ENCODE measurements around the gene SCAND1.
"Not testable (repeated sequence)": the region's sequence is repeated elsewhere in the genome, so short reads cannot be mapped to it uniquely, and the experiment has no call there.

Gene SCAND1

DNA sequence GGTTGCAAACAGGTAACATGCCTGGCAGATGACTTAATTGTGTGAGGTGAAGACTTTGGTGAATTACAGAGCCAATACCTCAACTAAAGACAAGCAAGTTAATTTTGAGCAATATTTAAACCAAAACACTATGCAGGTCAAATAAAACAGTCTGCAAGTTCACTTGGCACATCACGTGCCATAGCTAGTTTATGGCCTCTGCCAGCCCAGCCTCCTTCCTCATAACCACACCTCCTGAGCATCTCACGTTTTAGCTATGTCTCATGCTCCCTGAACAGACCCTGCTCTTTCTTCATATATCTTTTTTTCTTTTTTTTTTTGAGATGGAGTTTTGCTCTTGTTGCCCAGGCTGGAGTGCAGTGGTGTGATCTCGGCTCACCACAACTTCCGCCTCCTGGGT lies 9.6 kb upstream of the SCAND1 start:
- Histone ChIP-seq H2BK120ac (ENCODE audit: insufficient read depth, low read length, poor library complexity) (no peak overlapping the region), H2AK5ac (ENCODE audit: low read length) (no peak overlapping the region), H3K18ac (ENCODE audit: low read length) (no peak overlapping the region), H4K8ac (ENCODE audit: low read depth, low read length) (no peak overlapping the region), H3K4me2 (ENCODE audit: low read length) (no peak overlapping the region), H3K4me1 (ENCODE audit: control insufficient read depth in 1 of 2, insufficient read depth in 2 of 2, low read length in 2 of 2) (peaks cover 0 to 3% of the 10 kb centered on the region in 2 experiments), H3K27me3 (ENCODE audit: insufficient read depth, low read length) (no peaks in the 10 kb centered on the region), H4K91ac (ENCODE audit: low read depth, low read length) (no peak overlapping the region), H3K27ac (ENCODE audit: low read depth, low read length) (no peak overlapping the region), H2BK5ac (ENCODE audit: low read depth, low read length, poor library complexity) (no peak overlapping the region), H4K12ac (ENCODE audit: low read depth, low read length) (no peak overlapping the region), H3K23ac (ENCODE audit: low read length) (no peak overlapping the region), H3K79me1 (ENCODE audit: low read length) (no peaks in the 10 kb centered on the region), H3K36me3 (ENCODE audit: control insufficient read depth in 1 of 2, insufficient read depth in 2 of 2, low read length in 2 of 2) (no peaks in the 10 kb centered on the region), H3K4ac (ENCODE audit: low read depth, low read length) (no peak overlapping the region), H2AFZ (ENCODE audit: insufficient read depth, low read length, poor library complexity) (no peak overlapping the region), H2BK12ac (ENCODE audit: low read length) (no peak overlapping the region), H3K9me3 (ENCODE audit: insufficient read depth, low read depth, low read length) (no peaks in the 10 kb centered on the region), H3K4me3 (ENCODE audit: low read depth, low read length) (no peak overlapping the region), H3K79me2 (ENCODE audit: control insufficient read depth, insufficient read depth, low read length, poor library complexity) (no peaks in the 10 kb centered on the region), H3K9ac (ENCODE audit: low read length) (no peak overlapping the region), H3K14ac (ENCODE audit: low read length) (no peak overlapping the region)
- no peak for DNase-seq
- WGBS (ENCODE audit: extremely low coverage, insufficient coverage, insufficient read length) = no CpG with 5 or more reads among the region's 4 CpGs

GRCh38 chr20:35959291-35959690 lies 5.0 kb upstream of the SCAND1 start:
- H2BK12ac ChIP-seq (ENCODE audit: low read length); H4K91ac ChIP-seq (ENCODE audit: low read depth, low read length); H3K4me3 ChIP-seq (ENCODE audit: low read depth, low read length); H3K14ac ChIP-seq (ENCODE audit: low read length); H3K4me2 ChIP-seq (ENCODE audit: low read length); DNase-seq; H3K18ac ChIP-seq (ENCODE audit: low read length); H3K27me3 ChIP-seq (ENCODE audit: insufficient read depth, low read length); H3K4me1 ChIP-seq (ENCODE audit: control insufficient read depth in 1 of 2, insufficient read depth in 2 of 2, low read length in 2 of 2); H3K79me1 ChIP-seq (ENCODE audit: low read length); H3K4ac ChIP-seq (ENCODE audit: low read depth, low read length); H3K27ac ChIP-seq (ENCODE audit: low read depth, low read length); H2AK5ac ChIP-seq (ENCODE audit: low read length); H3K9ac ChIP-seq (ENCODE audit: low read length); H3K79me2 ChIP-seq (ENCODE audit: control insufficient read depth, insufficient read depth, low read length, poor library complexity); H4K8ac ChIP-seq (ENCODE audit: low read depth, low read length); H4K12ac ChIP-seq (ENCODE audit: low read depth, low read length); H2BK120ac ChIP-seq (ENCODE audit: insufficient read depth, low read length, poor library complexity); H2BK5ac ChIP-seq (ENCODE audit: low read depth, low read length, poor library complexity); H3K36me3 ChIP-seq (ENCODE audit: control insufficient read depth in 1 of 2, insufficient read depth in 2 of 2, low read length in 2 of 2); H2AFZ ChIP-seq (ENCODE audit: insufficient read depth, low read length, poor library complexity); H3K23ac ChIP-seq (ENCODE audit: low read length); H3K9me3 ChIP-seq (ENCODE audit: insufficient read depth, low read depth, low read length): not testable (repeated sequence)
- WGBS (ENCODE audit: extremely low coverage, insufficient coverage, insufficient read length) = no CpG with 5 or more reads among the region's 6 CpGs

DNA sequence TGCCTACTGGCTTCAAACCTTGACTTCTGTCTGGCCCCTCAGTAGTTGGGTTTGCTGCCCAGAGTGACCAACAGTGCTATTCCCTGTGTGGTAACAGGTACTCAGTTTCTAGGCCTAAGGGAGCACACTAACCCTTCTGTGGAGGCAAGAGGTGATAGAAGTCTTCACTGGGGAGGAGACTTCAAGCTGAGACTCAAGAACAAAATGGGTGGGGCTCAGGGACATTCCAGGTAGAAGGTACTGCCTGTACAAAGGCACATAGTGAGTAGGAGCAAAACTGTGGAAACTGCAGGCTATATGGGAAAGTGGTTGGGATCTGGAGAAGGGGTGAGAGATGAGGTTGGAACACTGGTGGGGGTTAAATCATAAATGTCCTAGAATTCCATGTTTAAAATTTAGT lies 2.3 kb upstream of the SCAND1 start:
- no peak overlapping the region for H3K18ac ChIP-seq (ENCODE audit: low read length)
- H3K4me3 ChIP-seq (ENCODE audit: low read depth, low read length) = no peak overlapping the region
- H2BK5ac ChIP-seq (ENCODE audit: low read depth, low read length, poor library complexity) = no peak overlapping the region
- no peak overlapping the region for H2AFZ ChIP-seq (ENCODE audit: insufficient read depth, low read length, poor library complexity)
- H3K4me1 ChIP-seq (ENCODE audit: control insufficient read depth in 1 of 2, insufficient read depth in 2 of 2, low read length in 2 of 2) = peaks cover 4% of the 10 kb centered on the region in 2 experiments
- H3K27ac ChIP-seq (ENCODE audit: low read depth, low read length) = no peak overlapping the region
- H4K12ac ChIP-seq (ENCODE audit: low read depth, low read length) = no peak overlapping the region
- no peak overlapping the region for H3K14ac ChIP-seq (ENCODE audit: low read length)
- peaks cover 15% of the 10 kb centered on the region for H3K79me2 ChIP-seq (ENCODE audit: control insufficient read depth, insufficient read depth, low read length, poor library complexity)
- H2BK120ac ChIP-seq (ENCODE audit: insufficient read depth, low read length, poor library complexity) = no peak overlapping the region
- H3K4me2 ChIP-seq (ENCODE audit: low read length) = no peak overlapping the region
- H2AK5ac ChIP-seq (ENCODE audit: low read length) = no peak overlapping the region
- H4K91ac ChIP-seq (ENCODE audit: low read depth, low read length) = no peak overlapping the region
- no peak overlapping the region for H2BK12ac ChIP-seq (ENCODE audit: low read length)
- no peaks in the 10 kb centered on the region for H3K36me3 ChIP-seq (ENCODE audit: control insufficient read depth in 1 of 2, insufficient read depth in 2 of 2, low read length in 2 of 2)
- no peaks in the 10 kb centered on the region for H3K9me3 ChIP-seq (ENCODE audit: insufficient read depth, low read depth, low read length)
- H3K27me3 ChIP-seq (ENCODE audit: insufficient read depth, low read length) = no peaks in the 10 kb centered on the region
- no peak overlapping the region for H3K23ac ChIP-seq (ENCODE audit: low read length)
- H3K9ac ChIP-seq (ENCODE audit: low read length) = no peak overlapping the region
- H3K4ac ChIP-seq (ENCODE audit: low read depth, low read length) = no peak overlapping the region
- DNase-seq = no peak
- no peak overlapping the region for H4K8ac ChIP-seq (ENCODE audit: low read depth, low read length)
- peaks cover 12% of the 10 kb centered on the region for H3K79me1 ChIP-seq (ENCODE audit: low read length)

- no peak overlapping the region for H2AK5ac ChIP-seq (ENCODE audit: low read length)
- peaks cover 4% of the 10 kb centered on the region in 2 experiments for H3K4me1 ChIP-seq (ENCODE audit: control insufficient read depth in 1 of 2, insufficient read depth in 2 of 2, low read length in 2 of 2)
- H3K27ac ChIP-seq (ENCODE audit: low read depth, low read length) = peak overlapping the region; percentile 62
- peak overlapping the region; percentile 64 for H4K91ac ChIP-seq (ENCODE audit: low read depth, low read length)
- peak overlapping the region; percentile 7 for H2BK120ac ChIP-seq (ENCODE audit: insufficient read depth, low read length, poor library complexity)
- H3K9ac ChIP-seq (ENCODE audit: low read length) = peak overlapping the region; percentile 25
- H4K12ac ChIP-seq (ENCODE audit: low read depth, low read length) = peak overlapping the region; percentile 87
- H2BK5ac ChIP-seq (ENCODE audit: low read depth, low read length, poor library complexity) = peak overlapping the region; percentile 39
- peak overlapping the region; percentile 79 for H3K4me2 ChIP-seq (ENCODE audit: low read length)
- H3K23ac ChIP-seq (ENCODE audit: low read length) = no peak overlapping the region
- peak overlapping the region; percentile 95 for H2AFZ ChIP-seq (ENCODE audit: insufficient read depth, low read length, poor library complexity)
- peak overlapping the region; percentile 40 for H4K8ac ChIP-seq (ENCODE audit: low read depth, low read length)
- peak overlapping the region; percentile 80 for H3K14ac ChIP-seq (ENCODE audit: low read length)
- H3K79me2 ChIP-seq (ENCODE audit: control insufficient read depth, insufficient read depth, low read length, poor library complexity) = peaks cover 15% of the 10 kb centered on the region
- DNase-seq = peak; percentile 23 to 53
- no CpG with 5 or more reads among the region's 19 CpGs for WGBS (ENCODE audit: extremely low coverage, insufficient coverage, insufficient read length)
- H3K4ac ChIP-seq (ENCODE audit: low read depth, low read length) = no peak overlapping the region
- no peak overlapping the region for H2BK12ac ChIP-seq (ENCODE audit: low read length)
- no peaks in the 10 kb centered on the region for H3K36me3 ChIP-seq (ENCODE audit: control insufficient read depth in 1 of 2, insufficient read depth in 2 of 2, low read length in 2 of 2)
- no peaks in the 10 kb centered on the region for H3K9me3 ChIP-seq (ENCODE audit: insufficient read depth, low read depth, low read length)
- H3K27me3 ChIP-seq (ENCODE audit: insufficient read depth, low read length) = no peaks in the 10 kb centered on the region
- peak overlapping the region; percentile 85 for H3K4me3 ChIP-seq (ENCODE audit: low read depth, low read length)
- no peak overlapping the region for H3K18ac ChIP-seq (ENCODE audit: low read length)
- H3K79me1 ChIP-seq (ENCODE audit: low read length) = peaks cover 12% of the 10 kb centered on the region
These were observed 577 bp upstream of the SCAND1 start for GRCh38 chr20:35954907-35955251.

All from trophoblast cell (in vitro differentiated cells and primary cell).